LNCaP clone FGC (cell line): ENCODE data around the gene ACOT11.
A peak's percentile ranks its signal among the peaks of the same experiment; 100 is the strongest.

Experiments used
- DNase-seq: peaks from one replicate; pipeline ENCODE4 v3.0.0-alpha.2; 2011; ENCODE audit warnings: low read depth
- H3K4me3 ChIP-seq: 2 replicates; pipeline ENCODE4 v1.5.1; 2011; ENCODE audit warnings: mild to moderate bottlenecking, low read depth, low read length, control low read depth
- TF ChIP-seq, protein P1 (sequence below): IDR thresholded peaks from 2 replicates; pipeline ENCODE4 v1.5.1; 2012; ENCODE audit warnings: mild to moderate bottlenecking; ENCODE audit not compliant: control insufficient read depth, insufficient read depth; ENCODE audit errors: extremely low read depth

Gene ACOT11

DNA sequence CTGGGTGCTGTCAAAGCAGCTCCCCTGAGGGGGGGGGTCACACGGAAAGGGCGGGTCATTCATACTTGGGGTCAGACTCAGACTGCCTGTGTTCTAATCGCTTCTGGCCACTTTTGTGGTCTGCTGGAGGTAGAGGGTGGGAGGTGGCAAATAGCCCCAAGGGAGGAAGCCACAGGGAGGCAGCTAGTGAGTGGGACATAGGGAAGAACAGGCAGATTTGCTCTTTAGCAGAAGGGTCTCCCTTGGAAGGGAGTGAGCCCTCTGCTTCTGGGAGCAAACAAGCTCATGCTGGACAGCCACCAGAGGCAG is 24.5 kb downstream of the ACOT11 start:
- TF ChIP-seq, protein P1, sequence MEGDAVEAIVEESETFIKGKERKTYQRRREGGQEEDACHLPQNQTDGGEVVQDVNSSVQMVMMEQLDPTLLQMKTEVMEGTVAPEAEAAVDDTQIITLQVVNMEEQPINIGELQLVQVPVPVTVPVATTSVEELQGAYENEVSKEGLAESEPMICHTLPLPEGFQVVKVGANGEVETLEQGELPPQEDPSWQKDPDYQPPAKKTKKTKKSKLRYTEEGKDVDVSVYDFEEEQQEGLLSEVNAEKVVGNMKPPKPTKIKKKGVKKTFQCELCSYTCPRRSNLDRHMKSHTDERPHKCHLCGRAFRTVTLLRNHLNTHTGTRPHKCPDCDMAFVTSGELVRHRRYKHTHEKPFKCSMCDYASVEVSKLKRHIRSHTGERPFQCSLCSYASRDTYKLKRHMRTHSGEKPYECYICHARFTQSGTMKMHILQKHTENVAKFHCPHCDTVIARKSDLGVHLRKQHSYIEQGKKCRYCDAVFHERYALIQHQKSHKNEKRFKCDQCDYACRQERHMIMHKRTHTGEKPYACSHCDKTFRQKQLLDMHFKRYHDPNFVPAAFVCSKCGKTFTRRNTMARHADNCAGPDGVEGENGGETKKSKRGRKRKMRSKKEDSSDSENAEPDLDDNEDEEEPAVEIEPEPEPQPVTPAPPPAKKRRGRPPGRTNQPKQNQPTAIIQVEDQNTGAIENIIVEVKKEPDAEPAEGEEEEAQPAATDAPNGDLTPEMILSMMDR: no peak
- DNase-seq: no peak

DNA sequence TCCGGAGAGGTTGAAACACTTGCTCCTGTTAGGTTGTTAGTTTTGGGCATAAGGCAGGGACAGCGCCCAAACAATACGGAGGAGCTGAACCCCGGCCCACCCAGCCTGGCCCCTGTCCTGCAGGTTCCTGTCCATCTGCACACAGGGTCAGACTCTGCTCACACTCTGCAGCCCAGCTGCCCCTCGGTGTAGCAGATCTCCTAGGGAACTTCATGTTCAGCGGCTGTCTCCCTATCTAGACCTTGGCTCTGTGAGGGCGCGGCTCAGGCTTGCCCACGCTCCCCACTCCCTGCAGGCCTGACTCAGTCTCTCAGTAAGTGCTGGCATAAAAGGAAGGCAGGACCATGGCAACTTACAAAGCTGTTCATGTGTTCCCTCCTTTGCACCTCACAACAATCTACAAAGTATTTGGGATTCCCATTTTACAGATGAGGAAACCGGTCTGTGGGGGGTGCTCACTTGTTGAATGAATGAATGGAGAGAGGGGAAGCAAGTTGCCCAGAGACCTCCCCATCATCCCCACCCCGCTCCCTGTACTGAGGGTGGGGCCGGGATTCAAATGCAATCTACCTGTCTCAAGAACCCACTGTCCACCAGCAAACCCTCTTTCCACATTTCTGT is 26.2 kb downstream of the ACOT11 start:
- DNase-seq: no peak
- TF ChIP-seq, protein P1: no peak
- H3K4me3 ChIP-seq: no peak overlapping the region

More for the DNA sequence above, 24.5 kb downstream of the ACOT11 start:
- H3K4me3 ChIP-seq: no peak overlapping the region

DNA sequence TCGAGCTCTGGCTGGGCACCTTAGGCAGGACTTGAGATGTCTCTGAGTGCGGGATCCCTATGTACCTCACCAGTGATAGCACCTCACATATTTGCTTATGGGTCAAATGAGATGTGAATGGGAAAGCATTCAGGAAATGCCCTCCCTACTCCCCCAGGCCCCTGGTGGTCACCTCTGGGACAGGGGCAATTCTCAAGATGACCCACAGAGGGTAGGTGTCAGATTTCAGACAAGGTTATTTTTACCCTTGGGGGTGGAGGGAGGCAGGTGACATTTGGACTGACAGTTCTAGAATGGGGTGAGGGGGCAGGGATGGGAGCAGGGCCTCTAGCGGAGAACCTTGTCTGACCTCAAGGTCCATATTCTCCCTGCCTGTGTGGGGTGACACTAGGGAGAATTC is 27.1 kb downstream of the ACOT11 start:
- no peak for DNase-seq
- H3K4me3 ChIP-seq: no peak overlapping the region
- TF ChIP-seq, protein P1: no peak

DNA sequence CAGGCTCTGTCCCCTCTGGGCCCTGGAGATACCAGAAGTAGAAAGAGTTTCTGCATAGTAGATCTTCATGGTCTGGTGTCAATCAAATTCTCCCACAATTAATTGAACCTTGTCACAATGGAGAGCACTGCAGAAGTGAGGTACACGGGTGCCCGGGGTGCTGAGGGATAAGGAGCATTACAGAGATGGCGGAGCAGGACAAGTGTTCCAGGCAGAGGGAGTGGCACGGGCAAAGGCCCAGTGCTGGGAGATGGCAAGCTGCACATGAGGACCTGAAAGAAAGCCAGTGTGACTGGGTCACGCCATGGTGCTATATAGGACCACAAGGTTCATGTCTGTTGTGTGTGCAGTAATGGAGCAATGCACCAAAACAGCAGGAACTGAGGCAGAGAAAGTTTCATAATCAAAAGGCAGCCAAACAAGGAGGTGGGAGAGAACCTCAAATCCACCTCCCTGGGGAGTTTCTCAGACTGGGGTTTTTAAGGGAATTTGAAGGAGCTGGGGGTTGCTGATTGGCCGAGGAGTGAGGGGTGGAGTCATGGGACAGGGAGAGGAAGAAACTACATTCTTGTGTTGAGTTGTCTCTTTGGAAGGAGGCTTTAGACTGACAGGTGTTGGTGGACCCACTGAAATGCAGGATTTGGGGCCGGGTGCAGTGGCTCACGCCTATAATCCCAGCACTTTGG is 27.7 kb downstream of the ACOT11 start:
- H3K4me3 ChIP-seq: no peak overlapping the region
- DNase-seq: no peak
- TF ChIP-seq, protein P1: no peak

DNA sequence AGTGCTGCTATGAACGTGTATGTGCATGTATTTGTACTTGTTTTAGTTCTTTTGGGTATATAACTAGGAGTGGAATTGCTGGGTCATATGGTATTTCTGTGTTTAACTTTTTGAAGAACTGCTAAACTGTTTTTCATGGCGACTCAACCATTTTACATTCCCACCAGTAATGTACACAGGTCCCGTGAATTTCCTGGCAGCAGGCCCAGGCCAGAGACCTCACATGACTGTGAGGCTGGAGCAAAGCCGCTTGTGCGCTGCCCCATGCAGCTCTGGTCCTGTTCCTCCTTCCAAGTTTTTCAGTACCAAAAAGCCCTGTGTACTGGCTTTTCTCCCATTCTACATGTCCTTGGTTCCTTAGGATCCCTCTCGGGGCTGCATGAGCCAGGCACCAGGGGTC is 29.6 kb downstream of the ACOT11 start:
- DNase-seq: peak; percentile 15
- TF ChIP-seq, protein P1: no peak
- no peak overlapping the region for H3K4me3 ChIP-seq

DNA sequence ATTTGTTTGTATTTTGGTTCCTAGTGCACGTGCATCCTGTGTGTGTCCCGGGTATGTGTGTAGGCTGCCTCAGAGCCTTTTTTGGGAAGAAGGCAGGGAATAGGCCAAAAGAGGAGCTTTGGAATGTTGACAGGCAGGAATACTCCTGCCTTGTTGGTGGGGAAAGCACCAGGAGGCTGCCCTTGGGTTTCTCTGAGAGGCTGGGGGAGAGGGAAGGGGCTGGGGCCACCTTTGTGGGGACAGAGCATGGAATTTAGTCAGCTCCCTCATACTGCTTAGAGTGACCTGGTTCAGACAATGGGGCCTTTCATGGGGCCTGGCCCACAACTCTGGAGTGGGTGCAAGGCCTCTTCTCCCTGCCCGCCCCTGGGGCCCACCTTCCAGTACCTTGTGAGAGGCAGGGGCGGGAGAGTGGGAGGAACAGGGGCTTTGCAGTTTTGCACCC is 31.3 kb downstream of the ACOT11 start:
- no peak overlapping the region for H3K4me3 ChIP-seq
- no peak for DNase-seq
- TF ChIP-seq, protein P1: no peak
